Activated CD8-positive, alpha-beta memory T cell treated with anti-CD3 and anti-CD28 coated beads, Interleukin-2, amount 50 U/mL, for 4 hours (primary cell): ENCODE results near the gene MCF2L2.

Experiments
- DNase-seq: peaks from one replicate; pipeline ENCODE4 v3.0.0-alpha.2; 2020

The MCF2L2 gene

GRCh38 chr3:183287301-183287971 lies 141.0 kb downstream of the MCF2L2 start:
- no peak for DNase-seq

DNA sequence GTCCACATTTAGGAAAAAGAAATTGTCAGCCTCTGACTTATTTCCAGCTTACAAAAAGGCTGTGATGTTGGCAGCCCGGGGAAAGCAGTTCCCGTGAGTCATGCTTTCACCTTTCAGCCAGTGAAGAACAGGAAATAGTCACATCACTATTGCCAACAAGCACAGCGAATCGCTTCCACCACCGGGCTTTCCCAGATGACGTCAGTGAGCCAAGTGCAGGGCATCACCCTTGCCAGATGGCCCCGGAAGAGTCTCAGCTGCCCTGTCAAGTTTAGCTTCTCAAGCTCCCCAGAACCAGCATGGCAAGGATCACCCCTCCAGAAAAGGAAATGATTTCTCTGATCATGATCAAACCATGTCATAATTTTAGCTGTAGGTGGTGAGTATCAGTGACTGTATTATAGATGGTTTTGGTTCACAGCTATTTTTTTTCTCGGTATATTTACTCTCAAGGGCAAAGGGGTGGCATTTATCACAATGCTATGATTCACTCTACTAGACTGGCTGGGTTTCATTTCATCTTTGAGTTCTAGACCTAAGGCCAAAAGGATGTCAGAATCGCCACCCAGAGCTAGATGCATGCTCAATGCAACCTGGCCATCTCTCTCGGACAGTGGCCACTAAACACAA lies 142.5 kb downstream of the MCF2L2 start:
- DNase-seq: peak; percentile 90

GRCh38 chr3:183285318-183285717 lies 143.1 kb downstream of the MCF2L2 start:
- DNase-seq: no peak

GRCh38 chr3:183284570-183284969 lies 143.8 kb downstream of the MCF2L2 start:
- no peak for DNase-seq

DNA sequence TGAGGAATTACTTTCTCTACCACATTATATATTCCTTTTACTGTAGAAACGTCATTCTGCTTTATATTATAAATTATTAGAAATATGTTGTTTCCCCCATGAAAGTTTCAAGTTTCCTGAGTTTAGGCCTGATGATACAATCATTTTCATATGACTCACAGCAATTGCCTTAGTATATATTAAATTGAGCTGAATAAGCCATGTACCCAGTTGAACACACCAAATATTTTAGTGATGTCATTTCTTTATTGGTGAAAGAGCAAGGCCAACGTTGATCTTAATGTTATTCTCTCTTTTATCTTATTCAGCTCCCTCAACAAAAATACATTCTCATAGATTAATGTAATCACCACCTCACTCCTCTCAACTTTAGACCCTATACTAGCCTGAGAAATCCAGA lies 144.5 kb downstream of the MCF2L2 start:
- DNase-seq: no peak

DNA sequence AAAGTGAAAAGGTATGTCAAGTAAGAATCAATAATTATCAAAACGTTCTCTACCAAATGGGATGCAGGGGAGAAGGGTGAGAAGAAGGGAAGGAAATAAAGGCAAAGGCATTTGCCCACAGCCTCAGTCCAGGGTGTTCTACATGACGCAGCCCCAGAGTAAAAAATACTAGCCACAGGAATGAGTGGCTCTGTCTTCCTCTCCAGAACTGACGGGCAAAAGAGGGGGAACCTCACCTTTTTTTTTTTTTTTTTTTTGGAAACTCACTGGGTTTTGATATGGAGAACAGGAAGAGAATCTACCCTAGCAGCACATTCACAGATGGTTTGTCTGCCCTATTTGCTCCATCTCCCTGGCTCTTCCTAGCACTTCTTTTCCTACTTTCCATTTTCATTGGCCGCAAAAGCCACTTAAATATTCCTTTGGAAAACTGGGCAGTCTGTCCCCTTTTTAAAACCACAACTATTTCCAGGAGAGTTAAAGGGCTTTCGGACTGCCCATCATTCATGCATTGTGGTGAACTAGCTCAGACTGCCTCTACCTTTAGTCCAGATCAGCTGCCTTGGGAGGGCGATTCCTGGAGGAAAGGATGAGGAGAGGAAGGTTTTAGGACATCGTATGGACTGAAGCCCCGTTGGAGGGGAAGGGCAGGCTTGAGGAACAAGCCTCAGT lies 147.2 kb downstream of the MCF2L2 start:
- DNase-seq: no peak

- DNase-seq: no peak
Observed at GRCh38 chr3:183279371-183279770, 149.0 kb downstream of the MCF2L2 start.

- no peak for DNase-seq
Observed at GRCh38 chr3:183278479-183279088, 149.8 kb downstream of the MCF2L2 start.

DNA sequence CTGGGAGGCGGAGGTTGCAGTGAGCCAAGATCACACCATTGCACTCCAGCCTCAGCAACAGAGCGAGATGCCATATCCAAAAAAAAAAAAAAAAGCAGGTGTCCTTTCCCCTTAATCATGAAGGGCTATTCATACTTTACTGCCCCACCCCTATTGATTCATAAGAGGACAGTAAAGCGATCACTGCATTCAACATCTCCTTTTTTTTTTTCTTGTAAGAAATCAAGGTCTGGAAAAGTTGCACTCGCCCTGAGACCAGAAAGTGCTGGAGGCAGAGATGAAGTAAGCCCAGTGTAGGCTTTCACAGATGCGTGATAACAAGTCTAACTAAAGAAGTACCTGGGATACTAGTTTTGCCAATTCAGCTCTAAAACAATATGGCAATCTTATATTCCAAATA lies 151.2 kb downstream of the MCF2L2 start:
- DNase-seq: no peak

GRCh38 chr3:183275937-183276336 lies 152.5 kb downstream of the MCF2L2 start:
- DNase-seq: no peak

GRCh38 chr3:183275418-183275817 lies 153.0 kb downstream of the MCF2L2 start:
- DNase-seq: no peak

DNA sequence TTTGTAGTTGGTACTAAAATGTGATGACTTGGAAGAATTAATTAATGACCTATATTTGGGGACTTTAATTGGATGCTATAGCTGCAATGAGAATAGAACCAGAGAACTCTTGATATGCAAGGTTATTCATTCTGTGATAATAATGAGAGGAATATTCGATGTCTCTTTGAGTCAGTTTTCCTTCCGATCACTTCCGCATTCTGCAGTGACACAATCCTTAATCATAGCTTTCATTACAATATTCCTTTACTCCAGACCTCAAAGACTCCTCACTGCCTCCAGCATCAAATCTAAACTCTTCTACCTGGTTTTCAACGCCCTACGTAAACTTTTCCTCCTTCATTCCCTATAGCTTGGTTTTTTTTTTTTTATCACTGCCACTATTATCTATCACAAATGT lies 153.8 kb downstream of the MCF2L2 start:
- no peak for DNase-seq

DNA sequence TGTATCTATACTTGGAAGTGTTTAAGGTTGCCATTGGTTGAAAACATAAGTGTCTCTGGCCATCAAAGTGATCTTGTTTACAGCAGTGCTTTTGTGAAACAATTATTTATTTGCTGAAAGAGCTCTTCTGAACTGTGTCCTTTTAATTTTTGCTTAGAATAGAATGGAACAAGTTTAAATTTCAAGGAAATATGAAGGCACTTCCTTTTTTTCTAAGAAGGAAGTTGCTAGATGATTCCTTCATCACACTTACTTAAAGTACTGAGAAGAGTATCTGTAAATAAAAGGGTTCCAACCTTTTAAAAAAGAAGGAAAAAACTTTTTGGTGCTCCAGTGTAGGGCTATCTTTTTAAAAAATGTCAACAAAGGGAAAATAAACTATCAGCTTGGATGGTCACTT lies 155.6 kb downstream of the MCF2L2 start:
- DNase-seq: no peak

- DNase-seq: no peak
Observed at GRCh38 chr3:183272142-183272541, 156.3 kb downstream of the MCF2L2 start.

DNA sequence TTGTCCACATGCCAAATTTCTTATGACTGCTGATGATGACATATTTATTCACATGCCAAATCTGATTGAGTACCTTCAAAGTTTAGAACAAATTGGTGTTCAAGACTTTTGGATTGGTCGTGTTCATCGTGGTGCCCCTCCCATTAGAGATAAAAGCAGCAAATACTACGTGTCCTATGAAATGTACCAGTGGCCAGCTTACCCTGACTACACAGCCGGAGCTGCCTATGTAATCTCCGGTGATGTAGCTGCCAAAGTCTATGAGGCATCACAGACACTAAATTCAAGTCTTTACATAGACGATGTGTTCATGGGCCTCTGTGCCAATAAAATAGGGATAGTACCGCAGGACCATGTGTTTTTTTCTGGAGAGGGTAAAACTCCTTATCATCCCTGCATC lies 158.1 kb downstream of the MCF2L2 start:
- no peak for DNase-seq

DNA sequence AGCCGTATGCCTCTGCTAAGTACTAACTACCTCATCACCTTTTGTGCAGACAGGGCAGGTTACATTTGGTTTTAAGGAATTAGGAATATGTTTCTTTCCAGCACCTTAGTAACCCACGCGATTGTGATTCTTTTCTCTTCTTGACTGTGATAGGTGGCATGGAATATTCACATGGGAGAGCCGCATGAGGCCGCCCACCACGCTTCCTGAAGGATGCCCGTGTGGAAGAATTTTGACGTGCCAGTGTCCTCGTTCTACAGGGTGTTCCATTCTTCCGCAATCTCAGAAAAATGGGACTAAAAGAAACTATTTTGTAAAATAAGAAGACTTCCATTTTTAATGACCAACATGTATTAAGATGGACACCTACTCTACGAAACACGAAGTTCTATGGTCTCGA lies 159.1 kb downstream of the MCF2L2 start:
- no peak for DNase-seq

DNA sequence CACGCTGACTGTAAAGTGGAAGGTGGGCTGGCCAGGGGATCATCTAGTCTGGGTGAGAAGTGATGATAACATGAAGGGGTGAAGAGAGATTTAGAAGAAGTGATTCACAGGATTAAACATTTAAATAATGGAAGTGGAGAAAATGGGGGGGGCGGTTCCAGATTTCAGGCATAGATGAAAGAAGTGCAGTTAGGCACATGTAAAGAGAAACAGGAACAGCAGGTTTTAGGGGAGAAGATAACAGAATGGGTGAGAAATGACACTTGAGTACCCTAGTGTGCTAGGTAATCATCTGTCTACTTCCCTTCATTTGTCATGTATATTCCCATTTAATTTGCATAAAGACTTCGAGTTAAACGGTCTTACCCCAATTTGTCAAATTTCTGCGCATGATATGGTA lies 160.1 kb downstream of the MCF2L2 start:
- DNase-seq: no peak

DNA sequence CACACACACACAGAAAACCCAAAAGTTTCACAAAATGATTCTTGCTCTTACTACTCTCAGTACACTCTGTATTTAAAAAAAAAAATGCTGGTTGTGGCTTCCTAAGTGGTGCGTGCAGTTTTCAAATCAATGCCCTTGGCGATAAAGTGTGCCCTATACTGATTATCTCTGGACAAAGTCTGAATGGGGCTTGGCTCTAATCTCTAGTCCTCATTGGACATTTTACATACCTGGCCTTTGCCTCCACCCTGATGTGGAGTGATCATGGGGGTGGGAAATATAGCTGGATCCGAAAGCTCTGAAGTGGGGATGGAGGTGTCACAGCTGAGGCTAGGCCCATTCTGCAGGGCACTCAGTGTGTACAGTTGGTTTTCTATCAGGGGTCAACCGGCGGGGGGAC lies 161.3 kb downstream of the MCF2L2 start:
- no peak for DNase-seq

- no peak for DNase-seq
Observed at GRCh38 chr3:183266454-183266853, 162.0 kb downstream of the MCF2L2 start.

- DNase-seq: peak; percentile 38
Observed at GRCh38 chr3:183265834-183266417, 162.5 kb downstream of the MCF2L2 start.

- DNase-seq: no peak
Observed at GRCh38 chr3:183265157-183265642, 163.2 kb downstream of the MCF2L2 start.

DNA sequence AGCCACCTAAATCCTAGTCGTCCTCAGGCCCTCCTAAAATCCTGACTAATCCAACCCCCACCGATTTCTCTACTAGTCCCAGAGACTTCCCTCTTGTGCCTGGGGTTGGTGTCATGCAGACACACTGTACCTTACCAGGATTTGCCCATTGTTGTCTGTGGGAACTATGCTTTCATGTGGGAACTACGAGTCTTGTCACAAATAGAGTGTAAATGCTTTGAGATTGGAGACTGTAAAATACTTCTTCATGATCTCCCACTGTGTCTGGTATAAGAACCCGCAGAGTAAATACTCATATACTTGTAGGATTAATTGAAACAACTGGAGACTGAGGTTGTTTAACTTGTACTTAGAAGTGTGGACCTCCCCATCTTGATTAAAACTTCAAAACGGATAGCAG lies 164.2 kb downstream of the MCF2L2 start:
- no peak for DNase-seq

DNA sequence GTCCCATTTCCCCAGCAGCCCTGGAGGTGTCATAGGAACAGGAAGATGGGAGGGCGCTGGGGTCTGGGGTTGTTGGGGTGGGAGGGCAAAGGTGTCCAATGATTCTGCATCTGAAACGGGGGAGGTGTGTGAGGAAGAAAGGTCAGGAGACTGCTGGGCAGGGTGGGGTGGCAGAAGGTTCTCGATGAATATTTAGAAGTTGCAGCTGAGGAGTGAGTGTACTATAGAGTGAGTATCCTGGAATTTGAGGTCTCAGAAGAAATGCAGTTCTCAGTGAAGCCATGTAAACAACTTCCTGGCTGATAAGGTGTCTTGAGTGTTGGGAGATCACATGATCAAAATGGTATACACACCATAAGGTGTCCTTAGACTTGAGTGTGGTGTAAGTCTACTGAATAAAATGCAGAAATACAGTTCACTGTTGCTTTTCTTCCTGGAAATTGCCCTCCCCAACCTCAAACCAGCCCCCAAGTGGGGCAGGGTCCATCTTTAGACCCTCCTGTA lies 165.5 kb downstream of the MCF2L2 start:
- no peak for DNase-seq
